Measurements from ENCODE around the gene RNF222.
A peak's percentile ranks its signal among the peaks of the same experiment; 100 is the strongest.

The RNF222 gene, protein sequence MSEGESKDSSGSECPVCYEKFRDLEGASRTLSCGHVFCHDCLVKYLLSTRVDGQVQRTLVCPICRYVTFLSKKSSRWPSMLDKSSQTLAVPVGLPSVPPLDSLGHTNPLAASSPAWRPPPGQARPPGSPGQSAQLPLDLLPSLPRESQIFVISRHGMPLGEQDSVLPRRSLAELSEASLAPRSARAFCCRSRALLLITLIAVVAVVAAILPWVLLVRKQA

GRCh38 chr17:8397636-8398035 lies at the start of gene RNF222:
TSS of gene RNF222 (minus strand) at chr17:8397827. CDS start at chr17:8393461, 4,366 bp downstream.
- no peak for DNase-seq (ENCODE audit: low spot score)

- DNase-seq (ENCODE audit: low spot score), result peak; percentile 52
Measured at GRCh38 chr17:8445536-8445935, 47.9 kb upstream of the RNF222 start.

GRCh38 chr17:8444494-8444893 lies 46.9 kb upstream of the RNF222 start:
- no peak for DNase-seq (ENCODE audit: low spot score)

- DNase-seq (ENCODE audit: low spot score), result no peak
Measured at GRCh38 chr17:8443756-8444155, 46.1 kb upstream of the RNF222 start.

DNA sequence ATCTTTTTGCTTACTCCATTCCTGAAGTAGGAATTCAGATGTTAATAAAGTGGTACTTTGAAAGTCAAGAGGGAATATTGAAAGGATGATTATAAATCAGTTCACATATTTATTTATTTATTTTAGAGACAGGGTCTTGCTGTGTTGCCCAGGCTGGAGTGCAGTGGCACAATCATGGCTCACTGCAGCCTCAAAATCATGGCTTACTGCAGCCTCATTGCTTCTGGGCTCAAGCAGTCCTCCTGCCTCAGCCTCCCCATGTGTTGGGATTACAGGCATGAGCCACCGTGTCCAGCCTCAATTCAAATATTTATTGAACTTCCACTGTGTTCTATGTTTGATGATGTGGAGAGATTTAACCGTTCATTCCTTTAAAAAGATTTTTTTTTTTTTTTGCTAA lies 44.7 kb upstream of the RNF222 start:
- DNase-seq (ENCODE audit: low spot score), result no peak

GRCh38 chr17:8441690-8442089 lies 44.1 kb upstream of the RNF222 start:
- DNase-seq (ENCODE audit: low spot score), result peak; percentile 47

GRCh38 chr17:8439681-8440080 lies 42.1 kb upstream of the RNF222 start:
- no peak for DNase-seq (ENCODE audit: low spot score)

- no peak for DNase-seq (ENCODE audit: low spot score)
Measured at GRCh38 chr17:8438441-8438840, 40.8 kb upstream of the RNF222 start.

DNA sequence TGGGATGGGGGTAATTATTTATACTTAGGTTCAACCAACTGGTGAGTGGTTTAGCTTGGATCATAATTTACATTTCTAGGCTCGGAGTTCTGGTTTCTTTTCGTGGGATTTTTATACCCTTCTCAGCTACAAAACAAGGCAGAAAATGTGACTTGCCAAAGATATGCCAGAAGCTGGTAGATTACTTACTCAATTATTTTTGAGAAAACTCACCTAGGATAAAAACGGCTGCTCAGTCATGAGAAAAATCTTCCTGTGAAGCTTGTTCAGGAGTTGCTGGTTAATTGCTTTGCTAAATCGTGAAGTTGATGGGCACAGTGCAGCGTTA lies 39.2 kb upstream of the RNF222 start:
- no peak for DNase-seq (ENCODE audit: low spot score)

DNA sequence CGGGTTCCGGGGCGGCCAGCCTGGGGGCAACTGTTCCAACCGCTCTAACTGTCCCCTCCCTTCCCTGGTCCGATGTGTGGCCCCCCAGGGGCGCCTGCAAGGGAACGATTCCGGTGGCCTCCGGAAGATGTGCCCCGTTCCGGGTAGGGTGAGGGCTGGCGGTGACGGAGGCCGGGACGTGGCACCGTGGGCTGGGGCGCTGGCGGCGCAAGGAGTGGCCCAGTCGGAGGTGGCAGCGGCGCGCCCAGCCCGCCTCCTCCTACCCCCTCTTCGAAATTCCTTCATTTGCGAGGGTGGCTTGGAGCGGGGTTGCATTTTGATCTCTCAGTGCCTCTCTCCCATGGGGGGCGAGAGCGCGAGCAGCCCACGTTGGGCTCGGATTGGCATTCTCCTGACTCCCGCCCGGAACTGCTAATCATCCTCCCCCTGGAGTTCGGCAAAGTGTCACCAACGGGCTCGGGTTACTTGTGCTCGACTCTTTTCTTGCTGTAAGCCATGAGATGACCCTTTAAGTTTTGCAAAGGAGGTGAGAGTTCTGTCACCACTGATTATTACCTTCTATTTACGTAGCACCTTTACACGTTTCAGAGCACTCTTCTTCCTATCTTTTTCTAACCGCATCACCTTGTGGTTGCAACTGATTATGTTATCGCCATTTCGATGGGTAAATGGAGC lies 38.7 kb upstream of the RNF222 start:
- peak; percentile 46 for DNase-seq (ENCODE audit: low spot score)

DNA sequence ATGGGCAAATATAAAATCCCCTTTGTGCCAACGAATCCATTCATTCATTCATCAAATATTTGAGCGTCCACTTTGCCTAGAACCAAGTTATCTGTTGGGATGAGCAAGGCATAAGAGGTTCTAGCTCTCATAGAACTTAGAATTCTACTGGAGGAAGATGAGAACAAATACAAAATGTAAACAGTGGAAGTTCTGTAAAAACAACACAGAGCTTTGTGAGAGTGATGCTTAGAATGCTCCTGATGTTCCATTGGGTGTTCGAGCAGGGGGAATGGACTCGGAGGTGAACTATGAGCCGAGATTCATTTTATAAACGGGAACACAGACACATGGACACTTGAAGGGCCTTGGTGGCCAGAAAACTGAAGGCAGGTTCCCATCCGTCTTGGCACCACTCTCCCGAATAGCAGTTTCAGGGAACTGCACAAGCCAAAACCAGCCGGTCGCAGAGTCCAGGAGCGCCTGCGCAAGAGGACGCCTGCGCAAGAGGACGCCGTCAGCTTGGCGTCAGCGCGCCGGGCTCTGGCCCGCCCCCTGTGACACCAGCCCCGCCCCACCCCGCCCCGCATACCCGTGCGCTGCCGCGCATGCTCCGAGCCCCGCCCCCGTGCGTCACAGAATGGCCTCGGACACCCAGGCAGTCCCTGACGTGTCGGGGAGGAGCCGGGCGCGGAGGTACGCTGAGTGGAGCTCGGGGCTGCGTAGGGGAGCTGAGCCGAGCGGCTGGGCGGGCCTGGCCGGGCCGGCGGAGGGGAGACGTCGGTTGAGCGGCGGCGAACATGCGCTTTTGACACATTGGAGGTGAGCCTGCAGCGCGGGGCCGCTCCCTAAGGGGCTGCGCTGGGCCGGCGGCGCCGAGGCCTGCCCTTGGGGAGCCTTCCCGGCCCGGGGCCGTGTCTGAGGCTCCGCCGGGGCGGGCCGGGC lies 37.9 kb upstream of the RNF222 start, which contains the start of gene NDEL1:
NDEL1 (plus strand) TSS at position 640 of the 924 bp plus-strand sequence. CDS start 8,388 bp downstream, outside the sequence.
- peak; percentile 93 for DNase-seq (ENCODE audit: low spot score)

DNA sequence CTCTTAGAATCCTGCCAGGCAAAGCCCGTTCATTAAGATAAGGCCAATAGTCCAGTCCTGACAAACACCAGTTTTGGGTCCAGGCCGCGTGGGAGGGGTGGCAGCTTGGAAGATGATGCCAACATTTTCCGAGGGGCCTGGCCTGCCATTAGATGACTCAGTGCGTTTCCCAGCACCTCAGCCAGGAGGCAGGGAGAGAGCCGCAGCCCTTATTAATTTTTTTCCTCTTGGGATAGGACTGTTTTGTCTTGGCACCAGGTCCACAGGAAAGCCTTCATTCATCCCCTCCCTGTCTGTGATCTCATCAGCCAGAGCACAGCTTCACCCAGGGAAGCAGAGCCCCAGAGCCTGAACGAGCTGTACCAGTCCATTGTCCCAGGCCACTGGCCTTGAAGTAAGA lies 33.3 kb upstream of the RNF222 start:
- no peak for DNase-seq (ENCODE audit: low spot score)

GRCh38 chr17:8426802-8427201 lies 29.2 kb upstream of the RNF222 start:
- DNase-seq (ENCODE audit: low spot score), result no peak

DNA sequence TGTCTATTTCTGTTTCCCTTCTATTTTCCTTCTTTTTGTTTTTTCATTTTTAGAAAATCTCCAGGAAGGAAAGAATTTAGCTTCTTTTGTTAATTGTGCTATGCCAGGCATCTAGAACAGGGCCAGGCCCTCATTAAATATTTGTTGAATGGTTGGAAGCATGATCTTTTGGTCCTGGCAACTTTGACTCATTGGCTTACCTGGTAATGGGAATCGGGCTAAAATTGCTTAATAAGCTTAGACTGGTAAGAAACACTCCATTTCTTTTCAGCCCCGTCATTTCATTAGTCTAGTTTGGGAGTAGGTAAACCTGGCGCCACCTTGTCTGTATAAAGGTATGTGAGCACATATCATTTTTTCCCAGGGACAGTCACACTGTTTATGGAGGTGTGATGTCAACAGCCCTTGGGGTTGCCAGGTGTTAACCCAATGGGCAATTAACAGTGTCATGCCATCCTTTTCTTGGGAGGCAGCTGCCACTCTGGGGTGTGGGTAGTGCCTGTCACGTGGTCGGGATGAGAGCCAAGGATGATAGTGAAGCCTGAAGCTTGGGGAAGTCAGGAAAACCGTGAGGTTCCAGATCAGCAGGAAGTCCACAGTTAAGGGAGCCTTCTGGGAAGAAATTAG lies 28.6 kb upstream of the RNF222 start:
- DNase-seq (ENCODE audit: low spot score), result no peak

DNA sequence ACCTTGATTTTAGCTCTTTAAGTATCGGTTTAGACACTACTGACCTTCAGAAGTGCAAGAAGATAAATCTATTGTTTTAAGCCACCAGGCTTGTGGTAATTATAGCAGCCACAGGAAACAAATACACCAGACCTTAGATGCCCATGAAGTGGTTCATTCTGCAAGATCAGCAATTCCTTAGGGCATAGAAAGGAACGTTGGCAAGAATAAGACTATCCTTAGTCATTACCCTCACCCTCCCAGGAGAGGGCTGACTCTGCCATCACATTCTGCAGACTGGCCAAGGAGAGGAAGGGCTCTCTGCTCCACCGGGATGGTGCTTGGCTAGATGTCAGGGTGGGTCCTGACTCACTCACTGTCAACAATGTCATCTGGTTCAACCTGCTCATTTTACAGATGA lies 23.9 kb upstream of the RNF222 start:
- DNase-seq (ENCODE audit: low spot score), result no peak

DNA sequence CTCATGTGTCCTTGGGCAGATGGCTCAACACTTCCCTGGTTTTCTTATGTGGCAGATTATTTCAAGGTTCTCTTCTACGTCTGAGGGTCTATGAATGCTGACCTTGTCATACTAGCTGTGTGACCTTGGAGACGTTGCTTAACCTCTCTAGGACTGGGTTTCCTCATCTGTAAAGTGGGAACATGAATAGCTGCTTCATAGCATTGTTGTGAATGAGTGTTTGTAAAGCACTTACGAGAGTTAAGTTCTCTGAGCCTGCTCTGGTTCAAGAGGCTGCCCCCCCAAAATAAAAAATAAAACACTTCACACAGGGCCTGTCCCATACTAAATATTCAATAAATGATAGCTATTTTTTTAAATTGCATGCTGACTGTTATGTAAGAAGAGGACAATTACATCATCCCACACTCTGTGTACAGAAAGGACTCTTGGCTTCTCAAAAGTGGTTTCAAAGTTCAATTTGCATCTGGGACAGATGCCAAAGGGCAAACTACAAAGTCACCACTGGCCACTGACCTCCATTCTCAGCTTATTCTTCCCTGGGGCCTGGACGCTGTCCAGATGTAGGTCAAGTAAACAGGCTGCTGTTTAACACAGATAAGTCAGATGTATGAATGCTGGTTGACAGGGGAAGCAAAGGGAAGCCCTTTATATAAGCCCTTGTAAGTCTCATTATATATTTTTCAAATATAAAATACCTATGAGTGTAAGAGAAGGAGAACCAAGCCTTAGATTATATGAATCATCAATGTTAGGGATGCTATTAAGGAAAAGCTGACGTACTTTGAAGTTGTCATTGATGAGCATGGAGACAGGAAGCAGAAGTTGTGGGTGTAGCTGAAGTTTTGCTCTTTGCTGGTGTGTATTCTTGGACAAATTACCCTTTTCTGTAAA lies 22.7 kb upstream of the RNF222 start:
- peak; percentile 36 for DNase-seq (ENCODE audit: low spot score)

GRCh38 chr17:8419305-8419704 lies 21.7 kb upstream of the RNF222 start:
- DNase-seq (ENCODE audit: low spot score), result no peak

DNA sequence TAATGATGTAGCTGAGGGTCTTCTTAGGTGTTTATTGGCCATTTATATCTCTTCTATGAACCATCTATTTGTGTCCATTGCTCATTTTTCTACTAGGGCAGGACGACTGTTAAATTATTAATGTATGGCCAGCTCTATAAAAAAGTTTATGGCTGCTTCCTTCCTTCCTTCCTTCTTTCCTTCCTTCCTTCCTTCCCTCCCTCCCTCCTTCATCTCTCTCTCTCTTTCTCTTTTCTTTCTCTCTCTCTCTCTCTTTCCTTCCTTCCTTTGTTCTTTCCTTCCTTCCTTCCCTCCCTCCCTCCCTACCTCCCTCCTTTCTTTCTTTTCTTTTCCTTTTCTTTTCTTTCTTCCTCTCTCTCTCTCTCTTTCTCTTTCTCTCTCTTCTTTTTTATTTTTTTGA lies 20.8 kb upstream of the RNF222 start:
- no peak for DNase-seq (ENCODE audit: low spot score)

DNA sequence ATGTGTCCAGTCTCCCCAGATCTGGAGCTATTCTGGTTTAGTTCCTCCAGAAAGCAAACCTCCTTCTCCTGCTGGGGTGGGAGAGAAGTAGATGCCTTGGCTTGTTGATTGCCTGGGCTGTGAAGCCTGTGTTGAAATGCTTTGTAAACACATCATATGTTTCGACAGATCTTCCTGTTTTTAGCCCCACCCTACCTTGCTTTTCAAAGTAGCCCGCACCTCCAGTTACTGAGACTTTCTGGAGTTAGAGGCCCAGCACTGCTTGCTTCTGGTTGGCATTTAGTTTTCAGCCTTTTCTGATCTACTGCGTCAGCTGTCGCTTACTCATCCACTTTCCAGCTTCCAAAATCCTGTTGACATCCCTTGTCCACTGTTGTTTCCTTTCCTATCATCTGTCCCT lies 20.2 kb upstream of the RNF222 start:
- no peak for DNase-seq (ENCODE audit: low spot score)

GRCh38 chr17:8413938-8414337 lies 16.3 kb upstream of the RNF222 start:
- no peak for DNase-seq (ENCODE audit: low spot score)

DNA sequence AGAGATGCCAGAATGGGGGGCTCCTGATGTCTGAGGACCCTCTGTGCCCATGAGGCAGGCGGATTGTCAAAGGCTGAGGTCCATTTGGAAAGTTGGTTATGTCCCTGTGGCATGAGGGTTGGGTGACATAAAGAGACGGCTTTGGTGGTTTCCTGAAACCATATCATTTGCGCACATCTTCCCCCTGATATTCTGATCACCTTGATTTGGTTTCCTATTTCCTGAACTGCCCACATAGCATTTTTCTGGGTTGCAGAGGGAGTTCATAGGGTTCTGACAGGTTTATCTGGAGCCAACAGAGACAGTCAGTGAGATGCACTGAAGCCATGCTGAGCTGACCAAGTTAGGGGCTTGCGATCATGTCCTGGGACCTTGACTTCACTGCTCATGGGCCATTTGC lies 15.7 kb upstream of the RNF222 start:
- DNase-seq (ENCODE audit: low spot score), result no peak
